ENCODE data around the gene BPIFA1. TPM values are rescaled to one million over a fixed set of nuclear protein-coding genes. Genes with fewer than 3 reads are reported as not detected.

BPIFA1 gene
- total RNA-seq, 6 experiments from 2014 or later, result not detected

- Histone ChIP-seq H3K4me3 (no peak overlapping the region), H3K36me3 (no peaks in the 10 kb centered on the region), H3K9me3 (no peaks in the 10 kb centered on the region), H3K27me3 (no peaks in the 10 kb centered on the region), H3K27ac (no peak overlapping the region), H3K4me1 (no peaks in the 10 kb centered on the region)
- ATAC-seq, result no peak
- no peak for DNase-seq
- WGBS (ENCODE audit: insufficient coverage, low coverage, low lambda C conversion rate, missing lambda C conversion rate), result 66% methylated on average over 10 of the region's 10 CpGs
- intact Hi-C loops (cut with DNase I), result no loop called here
- no peak for TF ChIP-seq POLR2A (IDR thresholded peaks at IDR 0.05)
- no peak for TF ChIP-seq CTCF (IDR thresholded peaks at IDR 0.05)
These were observed 36.5 kb downstream of the BPIFA1 start for GRCh38 chr20:33272155-33272873.

DNA sequence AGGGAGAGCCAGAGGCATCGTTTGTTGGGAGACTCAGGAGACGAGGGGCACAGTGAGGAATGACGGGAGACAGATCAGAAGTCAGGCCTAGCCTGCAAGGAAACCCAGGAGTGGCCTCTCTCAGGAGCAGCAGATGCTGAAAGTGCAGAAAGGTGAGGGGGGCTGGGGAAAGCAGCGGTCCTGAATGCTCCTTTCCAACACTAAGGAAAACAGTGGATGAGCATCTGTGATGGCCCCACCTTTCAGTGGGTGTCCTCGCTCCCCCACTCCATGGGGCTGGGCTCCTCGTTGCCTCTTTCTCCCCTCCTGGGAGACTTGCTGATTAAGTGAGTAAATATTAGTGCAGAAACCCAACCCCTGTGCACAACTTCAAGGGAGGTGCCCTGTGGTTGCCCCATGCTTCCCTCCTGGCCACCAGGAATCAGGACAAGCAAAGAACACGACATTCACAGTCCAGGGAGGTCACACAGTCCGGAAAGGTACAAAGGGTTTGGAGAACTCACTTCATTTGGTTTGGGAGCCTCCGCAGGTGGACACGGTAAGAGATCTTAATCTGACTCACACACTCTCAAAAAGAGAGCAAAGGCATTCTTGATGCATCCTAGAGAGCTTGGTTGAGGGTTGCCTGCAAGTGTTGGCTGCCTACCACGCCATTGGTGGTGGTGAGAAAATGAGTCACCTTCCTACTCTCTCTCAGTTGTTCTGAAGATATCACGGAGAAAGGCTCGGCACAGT lies 37.5 kb downstream of the BPIFA1 start:
- H3K4me1 ChIP-seq, result no peaks in the 10 kb centered on the region
- DNase-seq (no peak), ATAC-seq (no peak)
- no peaks in the 10 kb centered on the region for H3K36me3 ChIP-seq
- H3K27me3 ChIP-seq, result no peaks in the 10 kb centered on the region
- intact Hi-C loops (cut with DNase I), result no loop called here
- no peak overlapping the region for H3K4me3 ChIP-seq
- 34% methylated on average over 10 of the region's 13 CpGs for WGBS (ENCODE audit: insufficient coverage, low coverage, low lambda C conversion rate, missing lambda C conversion rate)
- TF ChIP-seq POLR2A (IDR thresholded peaks at IDR 0.05) (no peak), CTCF (IDR thresholded peaks at IDR 0.05) (no peak)
- no peaks in the 10 kb centered on the region for H3K9me3 ChIP-seq
- no peak overlapping the region for H3K27ac ChIP-seq

DNA sequence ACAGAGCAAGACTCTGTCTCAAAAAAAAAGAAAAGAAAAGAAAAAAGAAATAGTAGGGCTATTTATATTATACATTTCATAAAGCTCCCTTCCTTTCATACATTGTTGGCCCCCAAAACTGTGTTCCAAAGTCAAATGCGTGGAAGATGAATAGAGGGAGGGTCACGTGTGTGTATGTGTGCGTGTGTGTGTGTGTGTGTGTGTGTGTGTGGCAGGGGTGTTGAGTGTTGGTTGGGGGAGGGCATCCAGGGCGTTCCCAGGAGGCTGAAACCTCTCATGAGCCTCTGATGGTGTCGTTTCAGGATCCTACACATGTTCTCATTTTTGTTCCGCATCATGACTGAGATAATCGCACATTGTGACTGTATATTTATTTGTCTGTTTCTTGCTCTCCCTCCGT lies 39.4 kb downstream of the BPIFA1 start:
- 58% methylated on average over 7 of the region's 8 CpGs for WGBS (ENCODE audit: insufficient coverage, low coverage, low lambda C conversion rate, missing lambda C conversion rate)
- Histone ChIP-seq H3K4me1 (no peaks in the 10 kb centered on the region), H3K36me3 (no peaks in the 10 kb centered on the region), H3K4me3 (no peak overlapping the region), H3K9me3 (no peaks in the 10 kb centered on the region), H3K27ac (no peak overlapping the region), H3K27me3 (no peaks in the 10 kb centered on the region)
- ATAC-seq, result no peak
- no peak for DNase-seq
- no peak for TF ChIP-seq POLR2A (IDR thresholded peaks at IDR 0.05)
- TF ChIP-seq CTCF (IDR thresholded peaks at IDR 0.05), result no peak
- intact Hi-C loops (cut with DNase I), result no loop called here

- Histone ChIP-seq H3K36me3 (no peaks in the 10 kb centered on the region), H3K4me3 (no peak overlapping the region), H3K27ac (no peak overlapping the region), H3K9me3 (no peaks in the 10 kb centered on the region), H3K4me1 (no peaks in the 10 kb centered on the region), H3K27me3 (no peaks in the 10 kb centered on the region)
- intact Hi-C loops (cut with DNase I), result no loop called here
- ATAC-seq (no peak), DNase-seq (peak in 1 of 3 donors; percentile 18)
- TF ChIP-seq POLR2A (IDR thresholded peaks at IDR 0.05), result no peak
- TF ChIP-seq CTCF (IDR thresholded peaks at IDR 0.05), result no peak
- 64% methylated on average over 2 of the region's 3 CpGs for WGBS (ENCODE audit: insufficient coverage, low coverage, low lambda C conversion rate, missing lambda C conversion rate)
These were observed 40.1 kb downstream of the BPIFA1 start for GRCh38 chr20:33275871-33276270.
